ENCODE data around the gene WWOX.
"Not testable (repeated sequence)": the region's sequence is repeated elsewhere in the genome, so short reads cannot be mapped to it uniquely, and the experiment has no call there.

The WWOX gene

DNA sequence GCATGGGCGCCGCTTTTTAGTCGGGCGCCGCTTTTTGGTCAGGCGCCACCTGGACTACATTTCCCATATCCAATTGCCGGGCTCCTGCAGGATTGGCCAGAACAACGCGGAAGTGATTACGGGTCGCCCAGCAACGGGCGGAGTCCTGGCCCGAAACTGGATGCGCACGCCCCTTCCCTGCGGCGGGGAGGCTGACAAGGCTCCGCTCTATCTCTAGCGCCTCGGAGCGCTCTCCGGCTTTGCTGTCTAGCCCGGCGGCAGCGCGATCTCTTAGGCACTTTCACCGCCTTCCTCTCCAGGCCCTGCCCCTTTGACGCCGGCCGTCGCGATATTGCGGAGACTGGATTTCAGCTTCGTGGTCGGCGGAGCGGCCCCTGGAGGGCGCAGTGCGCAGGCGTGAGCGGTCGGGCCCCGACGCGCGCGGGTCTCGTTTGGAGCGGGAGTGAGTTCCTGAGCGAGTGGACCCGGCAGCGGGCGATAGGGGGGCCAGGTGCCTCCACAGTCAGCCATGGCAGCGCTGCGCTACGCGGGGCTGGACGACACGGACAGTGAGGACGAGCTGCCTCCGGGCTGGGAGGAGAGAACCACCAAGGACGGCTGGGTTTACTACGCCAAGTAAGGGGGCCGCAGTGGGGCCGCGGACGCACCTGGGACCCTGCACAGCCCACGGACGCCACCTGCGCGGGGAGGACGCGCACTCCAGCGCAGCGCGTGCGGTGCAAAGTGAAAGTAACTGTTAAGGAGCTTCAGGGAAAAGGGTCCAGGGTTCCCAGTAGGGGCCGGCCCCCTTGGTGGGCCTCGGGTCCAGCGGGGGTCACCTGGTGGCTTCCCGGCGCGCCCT lies at the start of gene WWOX:
Gene WWOX (plus strand): TSS at position 384 of the 841 bp plus-strand sequence.
- DNase-seq (ENCODE audit: extremely low read depth in 1 of 2, low read depth in 1 of 2), result peak; percentile 90 to 93

DNA sequence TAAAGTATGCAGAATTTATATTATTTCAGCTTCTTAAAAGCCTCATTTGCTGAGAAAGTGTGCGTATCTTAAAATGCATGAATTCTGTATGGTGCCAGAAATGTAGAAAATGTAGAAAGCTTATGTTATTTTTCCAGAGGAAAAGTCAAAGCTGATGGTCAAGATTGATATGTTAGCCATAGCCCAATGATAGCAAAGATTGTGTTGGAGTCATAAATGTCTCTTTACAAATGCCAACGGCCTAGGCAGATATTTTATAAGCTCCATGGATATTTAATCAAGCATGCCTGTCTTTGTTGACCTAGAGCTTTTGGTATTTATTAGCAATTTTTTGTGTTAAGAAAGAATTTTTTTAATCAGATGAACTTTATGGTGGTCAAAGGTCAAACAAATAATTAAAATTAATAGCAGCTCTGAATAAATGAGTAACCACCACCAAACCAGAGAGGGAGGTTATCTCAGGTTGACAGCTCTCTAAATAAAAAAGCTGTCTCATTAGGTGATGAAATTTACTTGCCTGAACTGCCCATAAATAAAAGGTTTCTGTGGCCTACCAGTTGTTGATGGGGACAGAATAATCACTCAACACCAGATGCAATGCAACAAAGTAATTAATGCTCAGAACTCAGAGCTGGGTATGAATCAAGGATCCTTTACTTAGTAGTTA lies 48.6 kb upstream of the WWOX start:
- no peak for DNase-seq (ENCODE audit: extremely low read depth in 1 of 2, low read depth in 1 of 2)

DNA sequence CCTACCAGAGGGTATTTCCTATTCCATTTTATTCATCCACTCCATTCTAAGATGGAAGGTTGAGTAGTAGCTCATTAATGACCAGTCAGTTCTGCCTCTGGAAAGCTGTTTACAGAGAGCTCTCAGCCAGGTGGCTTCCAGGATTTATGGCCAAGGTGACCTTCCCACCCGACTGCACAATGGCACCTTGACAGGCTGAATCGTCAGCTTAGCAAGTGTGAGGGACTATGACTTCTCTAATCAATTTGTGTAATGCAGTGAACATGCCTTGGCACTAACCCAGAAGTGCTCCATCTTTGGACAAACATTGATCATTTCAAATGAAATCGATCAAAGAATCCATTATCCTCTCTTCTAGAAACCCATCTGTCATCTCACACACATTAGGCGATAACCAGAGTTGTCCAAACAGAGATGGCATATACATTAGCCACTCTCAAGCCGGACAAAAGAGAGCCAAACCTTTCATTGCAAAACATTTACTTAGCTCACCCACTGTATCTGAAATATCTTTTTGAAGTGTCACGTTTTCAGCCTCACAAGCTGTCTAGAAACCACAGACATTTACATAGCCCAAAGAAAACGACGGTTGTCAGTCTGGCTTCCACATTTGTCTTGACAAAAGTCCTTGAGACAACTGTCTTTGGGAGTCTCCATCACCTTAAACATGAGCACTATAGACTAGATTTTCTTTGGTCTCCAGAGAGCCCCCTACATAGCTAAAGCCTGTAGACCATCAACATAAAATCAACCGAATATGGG lies 41.5 kb upstream of the WWOX start:
- DNase-seq (ENCODE audit: extremely low read depth in 1 of 2, low read depth in 1 of 2), result no peak

DNA sequence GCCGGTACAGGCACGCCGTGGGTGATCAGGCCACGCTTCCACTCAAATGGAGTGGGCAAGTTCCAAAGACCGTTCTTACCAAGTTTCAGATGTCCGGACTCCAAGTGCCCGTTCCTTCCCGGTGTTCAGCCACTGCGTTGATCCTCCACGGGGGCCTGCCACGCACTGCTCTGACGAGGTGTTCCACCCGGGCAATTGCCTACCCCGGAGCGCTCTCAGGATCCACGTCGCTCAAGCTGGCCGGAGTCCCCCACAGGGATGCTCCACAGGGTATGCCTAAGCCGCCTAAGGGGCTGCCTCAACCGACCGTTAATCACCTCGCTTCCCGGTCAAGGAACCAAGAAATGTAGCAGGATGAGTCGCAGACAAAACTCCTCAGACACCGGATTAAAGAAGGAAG lies 39.6 kb upstream of the WWOX start:
- DNase-seq (ENCODE audit: extremely low read depth in 1 of 2, low read depth in 1 of 2), result not testable (repeated sequence)

DNA sequence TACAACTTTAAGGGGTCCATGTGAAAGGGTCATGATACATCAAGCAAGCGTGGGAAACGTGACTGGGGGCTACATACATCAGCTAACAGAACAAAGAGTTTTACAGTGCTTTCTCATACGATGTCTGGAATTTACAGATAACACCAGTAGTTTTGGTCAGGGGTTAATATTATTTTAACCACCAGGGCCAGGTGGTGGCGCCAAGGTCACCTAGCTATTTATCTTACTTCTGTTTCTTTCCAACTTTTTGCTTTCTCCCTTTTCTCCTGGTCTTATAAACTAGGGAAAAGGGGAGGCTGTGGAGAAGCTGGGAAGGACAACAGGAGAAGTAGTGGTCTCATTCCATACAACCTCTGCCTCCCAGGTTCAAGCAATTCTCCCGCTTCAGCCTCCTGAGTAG lies 39.2 kb upstream of the WWOX start:
- DNase-seq (ENCODE audit: extremely low read depth in 1 of 2, low read depth in 1 of 2), result no peak

DNA sequence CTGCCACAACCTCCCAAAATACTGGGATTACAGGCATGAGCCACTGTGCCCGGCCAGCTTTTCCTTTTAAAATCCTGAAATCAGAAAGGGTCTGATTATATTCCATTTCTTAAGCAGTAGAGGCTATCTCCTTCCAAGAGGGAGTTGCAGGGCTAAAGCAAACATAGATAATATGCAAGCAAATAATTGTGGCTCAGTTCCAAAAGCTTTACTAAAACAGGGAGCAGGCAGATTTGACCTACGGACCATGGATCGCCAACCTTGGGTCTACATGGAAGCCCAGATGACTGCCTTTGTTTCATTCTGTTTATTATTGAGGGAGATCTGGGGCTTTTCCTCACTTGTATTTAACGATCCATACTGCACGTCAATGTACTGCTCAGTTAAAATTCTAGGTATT lies 38.6 kb upstream of the WWOX start:
- DNase-seq (ENCODE audit: extremely low read depth in 1 of 2, low read depth in 1 of 2), result no peak

DNA sequence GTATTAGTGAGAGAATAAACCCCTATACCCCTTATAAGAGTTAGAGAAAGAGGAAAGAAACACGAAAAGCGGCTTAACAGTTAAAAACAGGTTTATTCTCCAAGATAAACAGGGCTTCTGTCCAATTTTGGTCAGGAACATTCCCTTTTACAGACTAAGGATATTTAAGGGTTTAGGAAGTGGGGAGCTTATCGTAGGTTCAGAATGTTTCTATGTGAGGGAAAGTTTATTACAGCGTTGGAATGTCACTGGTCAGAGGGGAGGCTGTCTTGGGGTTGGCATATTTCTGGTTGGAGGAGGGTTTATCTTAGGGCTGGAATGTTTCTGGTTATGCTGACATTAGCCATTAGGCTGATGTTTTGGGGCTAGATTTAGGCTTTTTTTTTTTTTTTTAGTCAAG lies 34.1 kb upstream of the WWOX start:
- no peak for DNase-seq (ENCODE audit: extremely low read depth in 1 of 2, low read depth in 1 of 2)

DNA sequence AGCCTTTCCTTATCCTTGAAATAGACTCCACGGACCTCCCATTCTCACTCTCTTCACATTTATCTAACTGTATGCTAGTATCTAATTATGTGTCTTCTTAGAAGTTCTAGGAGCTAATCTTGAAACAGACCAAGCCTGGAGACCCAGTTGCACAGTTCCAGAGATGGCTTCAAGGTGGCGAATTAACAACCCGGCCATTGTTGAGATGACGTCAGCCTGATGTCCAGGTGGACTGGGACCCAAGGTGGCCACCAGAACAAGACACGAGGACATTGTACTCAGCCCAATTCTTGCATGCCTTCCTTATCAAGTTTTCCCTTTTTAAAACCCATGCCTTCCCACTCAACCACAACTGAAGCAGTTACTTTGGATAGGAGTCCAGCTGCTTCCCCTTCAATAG lies 29.5 kb upstream of the WWOX start:
- DNase-seq (ENCODE audit: extremely low read depth in 1 of 2, low read depth in 1 of 2), result no peak

DNA sequence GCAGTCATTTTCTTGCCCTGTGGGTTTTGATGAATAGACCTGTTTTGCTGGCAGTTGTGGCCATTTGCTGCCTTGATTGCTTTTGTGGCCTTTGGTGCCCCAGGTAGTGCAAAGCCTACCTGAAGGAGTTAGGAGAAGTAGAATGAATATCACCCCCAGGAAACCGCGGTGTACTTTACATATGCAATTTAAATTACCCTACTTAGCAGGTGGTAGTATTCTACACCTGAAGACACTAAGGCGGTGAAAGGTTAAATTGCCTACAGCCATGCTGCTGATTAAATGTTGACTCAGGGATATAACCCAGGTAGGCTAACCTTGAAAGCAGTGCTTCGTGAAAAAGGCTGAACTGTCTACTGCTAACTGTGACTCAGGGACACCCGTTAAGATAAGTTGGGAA lies 27.2 kb upstream of the WWOX start:
- no peak for DNase-seq (ENCODE audit: extremely low read depth in 1 of 2, low read depth in 1 of 2)

DNA sequence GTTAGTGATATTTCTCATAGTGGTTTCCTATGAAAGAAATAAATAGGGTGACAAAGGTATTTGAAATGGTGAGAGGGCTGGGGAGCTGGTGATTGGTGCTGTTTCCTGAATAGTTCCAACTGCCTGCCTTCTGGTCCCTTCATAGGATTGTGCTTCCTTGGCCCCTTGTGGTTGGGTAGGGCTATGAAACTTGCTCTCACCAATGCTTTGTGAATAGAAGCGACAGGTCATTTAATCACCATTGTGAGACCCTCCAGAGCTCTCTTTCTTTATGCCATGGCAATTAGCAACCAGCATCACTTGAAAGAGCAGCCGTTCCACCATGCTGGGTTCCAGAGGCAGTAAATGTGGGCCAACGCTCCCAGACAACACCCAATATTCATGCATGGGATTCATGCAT lies 23.7 kb upstream of the WWOX start:
- DNase-seq (ENCODE audit: extremely low read depth in 1 of 2, low read depth in 1 of 2), result no peak

DNA sequence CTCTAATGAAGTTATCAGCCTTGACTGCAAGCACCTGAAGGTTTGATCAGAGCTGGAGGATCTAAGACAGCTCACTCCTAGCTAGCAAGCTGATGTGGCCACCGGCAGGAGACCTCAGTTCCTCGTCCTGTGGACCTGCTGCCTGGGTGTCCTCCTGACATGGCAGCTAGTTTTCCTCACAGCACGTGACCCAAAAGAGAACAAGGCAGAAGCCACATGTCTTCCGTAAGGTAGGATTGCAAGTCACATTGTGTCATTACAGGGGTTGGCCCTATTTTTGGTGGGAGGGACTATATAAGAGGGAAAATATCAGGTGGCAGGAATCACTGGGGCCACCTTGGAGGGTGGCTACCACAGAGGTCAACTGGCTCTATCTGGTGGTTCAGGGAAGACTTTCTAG lies 18.1 kb upstream of the WWOX start:
- DNase-seq (ENCODE audit: extremely low read depth in 1 of 2, low read depth in 1 of 2), result no peak

DNA sequence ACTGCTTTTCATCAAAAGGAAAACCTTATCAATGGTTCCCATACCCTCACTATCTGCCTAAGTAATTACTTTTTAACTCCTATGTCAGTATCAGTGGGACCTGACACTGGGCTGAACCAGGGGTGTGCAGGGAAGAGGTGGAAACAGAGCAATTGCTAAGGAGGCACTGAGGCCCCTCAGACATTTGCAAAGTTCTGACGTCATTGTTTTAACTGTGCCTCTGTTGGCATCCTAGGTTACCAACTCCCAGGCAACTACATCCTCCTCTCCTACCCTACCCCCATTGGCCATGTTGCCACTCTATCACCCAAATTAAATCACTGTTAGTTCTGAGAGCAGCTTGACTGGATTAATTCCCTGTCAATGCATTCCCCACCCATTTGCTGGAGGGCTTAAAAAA lies 8.0 kb upstream of the WWOX start:
- DNase-seq (ENCODE audit: extremely low read depth in 1 of 2, low read depth in 1 of 2), result no peak

DNA sequence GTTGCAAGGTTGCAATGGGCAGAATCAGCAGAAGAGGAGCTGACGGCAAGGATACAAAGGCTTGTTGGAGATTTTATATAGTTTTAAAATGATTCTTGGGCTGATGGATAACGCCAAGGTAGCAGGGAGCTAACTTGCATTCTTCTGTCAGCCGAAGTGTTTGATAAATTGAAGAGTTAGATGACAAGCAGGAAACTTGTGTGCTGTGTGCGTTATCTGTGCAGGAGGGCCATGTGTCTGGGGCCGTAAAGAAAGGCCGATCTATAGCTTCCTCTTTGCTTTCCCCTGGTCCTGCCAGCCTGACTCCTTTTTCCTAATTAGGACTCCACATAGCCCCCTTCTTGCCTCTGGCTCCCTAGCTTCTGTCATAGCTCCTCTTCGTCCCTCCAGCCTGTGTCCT lies 6.7 kb upstream of the WWOX start:
- DNase-seq (ENCODE audit: extremely low read depth in 1 of 2, low read depth in 1 of 2), result no peak

DNA sequence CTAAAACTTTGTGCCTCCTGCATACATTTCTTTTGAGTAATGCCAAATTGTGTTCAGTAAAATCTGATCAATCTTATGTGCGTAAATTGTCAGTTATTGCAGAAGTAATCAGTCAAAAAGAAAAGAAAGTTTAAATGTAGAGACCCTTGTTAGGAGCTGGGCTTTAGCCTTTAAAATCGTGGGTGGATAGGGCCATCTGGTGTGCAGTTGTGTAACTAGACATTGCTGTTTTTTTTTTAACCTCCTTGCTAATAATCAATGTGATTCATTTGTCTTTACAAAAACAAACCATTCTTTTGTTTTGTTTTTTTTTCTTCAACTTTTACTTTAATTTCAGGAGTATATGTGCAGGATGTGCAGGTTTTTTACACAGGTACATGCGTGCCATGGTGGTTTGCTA lies 5.3 kb upstream of the WWOX start:
- no peak for DNase-seq (ENCODE audit: extremely low read depth in 1 of 2, low read depth in 1 of 2)

DNA sequence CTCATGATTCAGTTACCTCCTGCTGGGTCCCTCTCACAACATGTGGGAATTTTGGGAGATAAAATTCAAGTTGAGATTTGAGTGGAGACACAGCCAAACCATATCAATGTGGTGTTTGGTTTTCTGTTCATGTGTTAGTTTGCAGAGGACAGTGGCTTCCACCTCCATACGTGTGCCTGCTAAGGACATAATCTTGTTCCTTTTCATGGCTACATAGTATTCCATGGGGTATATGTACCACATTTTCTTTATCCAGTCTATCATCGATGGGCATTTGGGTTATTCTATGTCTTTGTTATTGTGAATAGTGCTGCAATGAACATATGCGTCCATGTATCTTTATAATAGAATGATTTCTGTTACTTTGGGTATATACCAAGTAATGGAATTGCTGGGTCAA lies 4.5 kb upstream of the WWOX start:
- DNase-seq (ENCODE audit: extremely low read depth in 1 of 2, low read depth in 1 of 2), result no peak

DNA sequence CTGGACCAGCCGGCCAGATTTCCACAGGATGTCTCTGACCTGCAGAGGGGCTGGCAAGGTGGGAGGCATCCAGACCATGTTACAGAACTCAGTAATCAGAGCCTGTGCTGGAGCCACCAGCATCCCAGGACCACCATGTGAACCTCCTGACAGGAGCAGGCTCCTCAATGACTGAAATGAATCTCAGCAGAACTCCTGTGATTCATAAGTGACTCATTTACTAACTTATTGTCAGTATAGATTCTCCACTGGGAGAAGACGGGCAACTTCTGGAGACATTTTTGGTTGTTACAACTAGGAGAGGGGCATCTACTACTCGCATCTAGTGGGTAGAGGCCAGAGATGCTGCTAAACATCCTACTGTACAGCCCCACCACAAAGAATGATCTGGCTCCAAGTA lies 3.1 kb upstream of the WWOX start:
- no peak for DNase-seq (ENCODE audit: extremely low read depth in 1 of 2, low read depth in 1 of 2)

DNA sequence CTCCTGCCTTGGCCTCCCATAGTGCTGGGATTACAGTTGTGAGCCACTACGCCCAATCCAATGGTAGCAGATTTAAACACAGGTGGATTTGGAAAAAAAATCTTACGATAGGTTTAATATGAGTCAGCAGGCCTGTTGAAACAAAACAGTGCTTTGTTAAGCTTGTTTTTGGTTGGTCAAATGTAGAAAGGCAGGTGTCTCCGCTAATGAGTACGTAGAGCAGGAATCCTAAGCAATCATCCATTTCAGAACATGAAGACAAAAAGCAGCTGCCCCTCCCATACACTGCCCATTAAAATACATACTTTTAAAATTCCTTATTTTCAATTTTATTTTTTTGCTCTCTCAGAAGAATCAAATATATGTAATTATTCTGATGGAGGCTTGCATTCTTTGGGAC lies 1.9 kb upstream of the WWOX start:
- DNase-seq (ENCODE audit: extremely low read depth in 1 of 2, low read depth in 1 of 2), result no peak

DNA sequence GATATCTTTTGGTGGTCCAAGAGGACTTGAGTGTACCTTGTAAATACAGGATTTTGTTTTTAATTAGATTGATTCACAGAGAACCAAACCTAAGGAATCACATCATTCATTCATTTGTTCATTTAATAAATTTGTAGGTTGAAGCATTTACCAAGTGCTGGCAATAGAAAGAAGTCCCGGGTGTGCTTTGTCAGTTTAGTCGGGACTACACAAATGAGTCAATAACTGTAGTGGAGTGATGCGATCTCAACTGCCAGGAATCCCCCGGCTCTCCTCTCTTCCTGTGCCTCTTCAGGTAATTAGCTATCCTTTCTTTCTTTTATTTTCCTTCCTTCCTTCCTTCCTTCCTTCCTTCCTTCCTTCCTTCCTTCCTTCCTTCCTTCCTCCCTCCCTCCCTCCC lies 1.4 kb upstream of the WWOX start:
- no peak for DNase-seq (ENCODE audit: extremely low read depth in 1 of 2, low read depth in 1 of 2)

DNA sequence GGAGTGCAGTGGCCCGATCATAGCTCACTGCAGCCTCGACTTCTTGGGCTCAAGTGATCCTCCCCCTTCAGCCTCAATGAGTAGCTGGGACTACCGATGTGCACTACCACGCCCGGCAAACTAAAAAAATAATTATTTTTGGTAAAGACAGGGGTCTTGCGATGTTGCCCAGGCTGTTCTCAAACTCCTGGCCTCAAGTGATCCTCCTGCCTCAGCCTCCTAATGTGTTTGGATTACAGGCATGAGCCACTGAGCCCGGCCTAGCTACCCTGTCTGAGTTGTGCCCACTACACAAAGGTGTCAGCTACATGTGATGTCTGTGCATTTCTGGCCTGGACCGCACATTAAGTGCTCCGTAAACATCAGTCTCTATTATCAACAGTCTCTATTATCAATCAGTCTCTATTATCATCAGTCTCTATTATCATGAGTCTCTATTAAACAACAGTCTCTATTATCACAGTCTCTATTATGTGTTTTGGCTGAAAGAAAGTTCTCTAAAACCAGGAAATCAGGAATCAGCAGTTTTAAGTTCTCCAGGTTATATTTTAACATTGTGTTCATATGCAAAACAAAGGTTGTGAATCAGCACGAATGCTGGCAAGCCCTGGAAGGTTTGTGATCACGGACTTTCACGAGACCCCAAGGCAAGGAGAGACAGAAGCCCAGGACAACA lies 721 bp upstream of the WWOX start:
- no peak for DNase-seq (ENCODE audit: extremely low read depth in 1 of 2, low read depth in 1 of 2)

DNA sequence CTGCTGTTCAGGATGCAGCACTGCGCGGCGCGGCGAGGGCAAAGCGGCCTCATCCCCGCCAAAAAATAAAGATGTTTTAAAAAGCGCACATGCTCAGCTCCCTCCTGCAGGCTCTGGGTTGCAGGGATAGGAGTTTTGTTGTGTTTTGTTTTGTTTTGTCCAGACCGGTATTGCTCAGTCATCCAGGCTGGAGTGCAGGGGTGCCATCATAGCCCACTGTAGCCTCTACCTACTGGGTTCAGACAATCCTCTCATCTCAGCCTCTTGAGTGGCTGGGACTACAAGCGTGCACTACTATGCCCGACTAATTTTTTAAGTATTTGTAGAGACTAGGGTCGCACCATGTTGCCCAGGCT lies 636 bp downstream of the WWOX start:
- DNase-seq (ENCODE audit: extremely low read depth in 1 of 2, low read depth in 1 of 2), result no peak

DNA sequence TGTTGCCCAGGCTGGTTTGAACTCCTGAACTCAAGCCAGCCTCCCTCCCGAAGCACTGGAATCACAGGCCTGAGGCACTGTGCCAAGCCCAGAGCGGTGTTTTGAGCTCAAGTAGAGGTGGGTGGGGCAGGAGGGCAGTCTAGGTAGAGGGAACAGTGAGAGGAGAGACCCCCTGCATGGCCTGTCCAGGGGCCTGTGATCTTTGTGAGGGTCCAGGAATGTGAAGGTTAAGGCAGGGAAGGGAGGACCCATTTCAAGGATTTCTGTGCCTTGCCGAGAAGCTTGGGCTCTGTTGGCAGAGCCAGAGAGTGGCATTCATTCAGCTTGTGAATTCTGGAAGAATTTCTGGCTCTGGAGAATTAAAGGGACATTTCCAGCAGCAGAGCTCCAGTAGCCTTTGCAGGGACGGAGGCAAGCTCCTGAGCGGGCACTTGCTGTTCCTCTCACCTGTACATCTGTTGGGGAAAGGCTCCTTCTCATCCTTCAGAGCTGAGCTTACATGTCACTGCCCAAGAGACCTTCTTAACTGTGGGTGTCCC lies 2.7 kb downstream of the WWOX start:
- no peak for DNase-seq (ENCODE audit: extremely low read depth in 1 of 2, low read depth in 1 of 2)

Data from stimulated activated CD8-positive, alpha-beta memory T cell treated with anti-CD3 and anti-CD28 coated beads, Interleukin-7, amount 100 ng/mL, for 48 hours (primary cell).